GM18870 (cell line): ENCODE results near the gene VWA5B2.

Source experiments
- ATAC-seq: cut with Tn5 transposase; IDR thresholded peaks from one replicate; pipeline ENCODE4 v1.9.1; 2021; ENCODE audit warnings: moderate library complexity; ENCODE audit not compliant: unreplicated experiment

VWA5B2 gene

DNA sequence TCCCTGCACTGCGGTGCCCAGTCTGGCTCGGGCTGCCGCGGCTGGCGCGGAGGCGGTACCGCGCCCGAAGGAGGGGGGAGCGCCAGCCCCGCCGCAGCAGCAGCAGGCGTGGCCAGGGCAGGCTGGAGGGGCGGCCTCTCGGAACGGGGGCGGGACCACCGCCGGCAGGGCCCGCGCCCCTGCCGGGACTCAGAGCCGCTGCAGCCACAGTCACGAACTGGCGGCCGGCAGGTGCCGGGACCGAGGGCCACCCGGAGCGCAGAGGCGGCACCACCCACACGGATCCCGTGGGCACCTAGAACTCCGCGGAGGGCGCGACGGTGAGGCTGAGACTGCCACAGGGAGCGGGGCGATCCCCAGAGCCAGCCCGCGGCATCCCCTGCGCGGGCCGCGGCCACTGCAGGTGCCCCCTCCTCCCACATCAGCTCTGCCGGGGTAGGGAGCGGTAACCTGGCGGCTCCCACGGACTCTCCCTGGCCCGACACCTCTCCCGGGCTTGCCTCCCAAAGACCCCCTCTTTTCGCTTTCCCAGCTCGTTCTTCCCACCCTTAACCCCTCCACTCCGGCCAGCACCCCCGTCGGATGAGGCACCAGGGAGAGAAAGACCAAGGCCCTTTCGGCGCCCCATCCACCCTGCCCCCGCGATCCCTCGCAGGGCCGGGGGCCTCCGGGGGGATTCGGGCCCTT, at the start of gene VWA5B2:
VWA5B2 (plus strand) TSS at position 192 of the 687 bp plus-strand sequence. CDS start 944 bp downstream, outside the sequence.
- no peak for ATAC-seq

DNA sequence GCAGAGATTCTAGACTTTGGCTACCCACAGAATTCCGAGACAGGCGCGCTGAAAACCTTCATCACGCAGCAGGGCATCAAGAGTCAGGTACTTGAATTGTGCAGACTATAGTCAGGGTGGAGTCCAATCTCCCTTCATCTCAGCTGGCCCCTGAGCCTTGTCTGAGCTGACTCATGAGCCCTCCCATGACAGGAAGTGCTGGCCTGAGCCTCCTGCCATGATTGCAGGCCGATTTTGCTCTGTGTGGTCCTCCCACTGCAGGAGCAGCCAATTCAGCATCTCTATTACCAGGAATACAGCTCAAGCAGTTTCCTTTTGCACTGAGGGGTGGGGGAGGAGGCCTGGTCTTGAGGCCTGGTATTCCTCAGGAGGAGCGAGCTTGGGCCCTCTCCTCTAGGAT, 49.2 kb upstream of the VWA5B2 start:
- no peak for ATAC-seq

DNA sequence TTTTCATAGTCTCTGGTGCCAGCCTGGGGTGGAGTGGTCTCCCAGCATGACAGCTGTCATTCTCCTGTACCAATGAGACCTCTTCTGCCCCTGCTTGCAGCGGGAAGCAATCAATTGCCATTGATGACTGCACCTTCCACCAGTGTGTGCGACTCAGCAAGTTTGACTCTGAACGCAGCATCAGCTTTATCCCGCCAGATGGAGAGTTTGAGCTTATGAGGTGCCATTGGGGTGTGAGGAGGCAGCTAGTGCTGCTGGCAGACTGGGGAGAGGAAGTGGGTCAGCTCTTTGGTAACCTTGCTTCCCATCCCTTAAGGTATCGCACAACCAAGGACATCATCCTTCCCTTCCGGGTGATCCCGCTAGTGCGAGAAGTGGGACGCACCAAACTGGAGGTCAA, 47.8 kb upstream of the VWA5B2 start:
- no peak for ATAC-seq

DNA sequence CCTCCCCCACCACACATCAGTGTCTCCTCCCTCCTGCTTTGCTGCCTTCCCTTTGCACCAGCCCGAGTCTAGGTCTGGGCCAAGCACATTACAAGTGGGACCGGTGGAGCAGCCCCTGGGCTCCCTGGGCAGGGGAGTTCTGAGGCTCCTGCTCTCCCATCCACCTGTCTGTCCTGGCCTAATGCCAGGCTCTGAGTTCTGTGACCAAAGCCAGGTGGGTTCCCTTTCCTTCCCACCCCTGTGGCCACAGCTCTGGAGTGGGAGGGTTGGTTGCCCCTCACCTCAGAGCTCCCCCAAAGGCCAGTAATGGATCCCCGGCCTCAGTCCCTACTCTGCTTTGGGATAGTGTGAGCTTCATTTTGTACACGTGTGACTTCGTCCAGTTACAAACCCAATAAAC, 45.7 kb upstream of the VWA5B2 start:
- ATAC-seq, result no peak

DNA sequence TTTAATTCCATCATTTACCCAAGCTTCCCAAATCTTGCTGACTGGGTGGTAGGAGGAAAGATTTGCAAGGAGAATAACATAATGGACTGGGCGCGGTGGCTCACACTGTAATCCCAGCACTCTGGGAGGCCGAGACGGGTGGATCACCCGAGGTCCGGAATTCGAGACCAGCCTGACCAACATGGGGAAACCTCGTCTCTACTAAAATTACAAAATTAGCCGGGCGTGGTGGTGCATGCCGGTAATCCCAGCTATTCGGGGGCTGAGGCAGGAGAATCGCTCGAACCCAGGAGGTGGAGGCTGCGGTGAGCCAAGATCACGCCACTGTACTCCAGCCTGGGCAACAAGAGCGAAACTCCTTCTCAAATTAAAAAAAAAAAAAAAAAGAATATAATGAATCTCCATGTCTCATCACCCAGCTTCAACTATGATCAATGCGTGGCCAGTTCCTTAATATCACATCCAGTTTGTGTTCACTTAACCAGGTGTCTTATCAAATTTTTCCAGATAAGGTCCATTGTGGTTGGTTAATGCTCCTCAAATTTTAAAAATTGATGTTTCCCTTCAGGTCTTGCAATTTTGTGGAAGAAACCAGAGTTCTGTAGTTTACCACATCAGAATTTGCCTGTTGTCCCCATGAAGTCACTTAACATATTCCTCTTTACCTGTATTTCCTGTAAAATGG, 44.7 kb upstream of the VWA5B2 start:
- no peak for ATAC-seq

DNA sequence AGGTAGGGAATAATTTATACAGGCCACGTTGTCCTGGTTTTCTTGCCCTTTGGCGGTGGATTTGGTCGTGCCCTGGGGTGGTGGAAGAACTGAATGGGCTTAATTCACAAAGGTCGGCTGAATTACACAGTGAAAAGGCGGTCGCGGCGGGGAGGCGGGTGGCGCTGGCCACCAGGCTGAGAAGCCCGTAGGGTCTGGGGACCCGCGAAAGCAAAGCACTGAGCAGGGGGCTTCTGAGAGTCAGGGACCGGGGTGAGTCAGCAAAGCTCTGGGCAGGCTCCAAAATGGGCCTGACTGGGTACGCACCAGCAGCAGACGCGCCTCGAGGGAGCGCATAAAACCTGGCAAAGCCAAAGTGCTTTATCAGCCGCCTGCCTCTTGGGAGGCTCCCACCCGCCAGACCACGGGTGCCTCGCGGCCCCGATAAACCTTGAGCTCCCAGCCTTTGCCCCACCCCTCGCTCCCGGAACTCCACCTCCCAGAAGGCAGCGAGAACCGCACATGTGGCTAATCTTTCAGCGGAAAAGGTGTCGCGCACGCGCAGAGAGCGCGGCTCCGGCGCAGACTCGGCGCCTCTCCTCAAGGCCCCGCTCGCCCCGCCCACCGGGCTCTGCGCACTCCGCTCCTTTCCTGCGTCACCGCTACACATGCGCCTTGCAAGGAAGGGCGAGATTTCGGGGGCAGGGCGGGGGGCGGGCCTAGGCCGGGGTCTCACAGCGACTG, 43.8 kb upstream of the VWA5B2 start:
- ATAC-seq, result peak; percentile 90

DNA sequence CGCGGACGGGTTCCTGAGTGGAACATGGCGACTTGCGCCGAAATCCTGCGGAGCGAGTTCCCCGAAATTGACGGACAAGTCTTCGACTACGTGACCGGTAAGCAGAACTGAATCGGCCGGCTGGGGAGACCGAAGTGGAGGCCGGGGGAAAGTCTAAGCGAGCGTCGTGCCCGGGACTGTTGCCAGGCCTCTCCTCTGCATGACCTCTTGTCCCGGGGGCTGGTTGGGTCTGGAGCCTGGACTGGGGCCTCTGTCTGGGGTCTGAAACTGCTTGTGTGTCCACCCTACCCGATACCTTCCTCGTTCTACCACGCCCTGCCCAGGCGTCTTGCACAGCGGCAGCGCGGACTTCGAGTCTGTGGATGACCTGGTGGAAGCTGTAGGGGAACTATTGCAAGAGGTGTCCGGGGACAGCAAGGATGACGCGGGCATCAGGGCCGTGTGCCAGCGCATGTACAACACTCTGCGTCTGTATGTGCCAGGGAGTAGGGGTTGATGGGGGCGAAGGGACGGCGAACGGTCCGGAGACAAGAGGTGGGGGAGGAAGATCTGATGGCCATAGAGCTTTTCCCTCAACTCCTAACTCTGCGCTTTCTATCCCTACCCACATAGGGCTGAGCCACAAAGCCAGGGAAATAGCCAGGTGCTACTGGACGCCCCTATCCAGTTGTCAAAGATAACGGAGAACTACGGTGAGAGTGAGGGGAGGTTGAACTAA, 43.0 kb upstream of the VWA5B2 start, which contains the start of gene ABCF3:
ABCF3 (plus strand) TSS at position 16 of the 718 bp plus-strand sequence; CDS start at position 25, 9 bp downstream.
- ATAC-seq, result peak; percentile 8

DNA sequence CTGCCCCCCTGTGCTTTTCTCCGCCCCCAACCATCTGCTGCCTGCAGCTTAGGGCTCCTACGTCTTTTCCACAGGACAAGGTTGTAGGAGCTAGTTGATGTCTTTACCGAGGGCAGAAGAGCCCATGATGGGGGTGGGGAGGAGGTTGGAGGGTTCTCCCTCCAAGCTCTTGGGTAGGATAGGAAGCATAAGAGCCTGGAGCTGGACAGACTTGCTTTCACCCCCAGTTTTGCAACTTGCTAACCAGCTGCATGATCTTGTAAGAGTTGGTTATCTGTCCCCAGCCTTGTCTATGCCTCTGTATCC, 42.5 kb upstream of the VWA5B2 start:
- ATAC-seq, result no peak

DNA sequence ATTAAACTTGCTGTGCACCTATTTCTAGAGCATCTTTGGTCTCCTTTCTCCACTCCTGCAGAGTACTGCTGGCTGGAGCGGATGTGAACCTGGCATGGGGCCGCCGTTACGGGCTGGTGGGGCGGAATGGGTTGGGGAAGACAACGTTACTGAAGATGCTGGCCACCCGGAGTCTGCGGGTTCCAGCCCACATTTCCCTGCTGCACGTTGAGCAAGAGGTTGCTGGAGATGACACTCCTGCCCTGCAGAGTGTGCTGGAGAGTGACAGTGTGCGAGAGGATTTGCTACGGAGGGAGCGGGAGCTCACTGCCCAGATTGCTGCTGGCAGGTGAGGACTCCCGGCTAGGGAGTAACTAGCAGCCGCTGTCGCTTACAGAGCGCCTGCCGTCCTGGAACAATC, 41.3 kb upstream of the VWA5B2 start:
- no peak for ATAC-seq

DNA sequence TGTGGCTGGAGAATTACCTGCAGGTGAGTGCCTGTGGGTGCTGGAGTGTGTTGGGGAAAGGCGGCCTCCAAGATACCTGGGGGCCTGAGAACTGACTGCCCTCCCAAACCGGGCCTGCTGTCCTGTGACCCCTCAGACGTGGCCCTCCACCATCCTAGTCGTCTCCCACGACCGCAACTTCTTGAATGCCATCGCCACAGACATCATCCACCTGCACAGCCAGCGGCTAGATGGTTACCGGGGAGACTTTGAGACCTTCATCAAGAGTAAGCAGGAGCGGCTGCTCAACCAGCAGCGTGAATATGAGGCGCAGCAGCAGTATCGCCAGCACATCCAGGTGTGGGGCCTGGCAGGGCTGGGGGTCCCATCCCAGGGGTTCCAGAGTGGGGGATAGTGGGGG, 40.0 kb upstream of the VWA5B2 start:
- ATAC-seq, result no peak

DNA sequence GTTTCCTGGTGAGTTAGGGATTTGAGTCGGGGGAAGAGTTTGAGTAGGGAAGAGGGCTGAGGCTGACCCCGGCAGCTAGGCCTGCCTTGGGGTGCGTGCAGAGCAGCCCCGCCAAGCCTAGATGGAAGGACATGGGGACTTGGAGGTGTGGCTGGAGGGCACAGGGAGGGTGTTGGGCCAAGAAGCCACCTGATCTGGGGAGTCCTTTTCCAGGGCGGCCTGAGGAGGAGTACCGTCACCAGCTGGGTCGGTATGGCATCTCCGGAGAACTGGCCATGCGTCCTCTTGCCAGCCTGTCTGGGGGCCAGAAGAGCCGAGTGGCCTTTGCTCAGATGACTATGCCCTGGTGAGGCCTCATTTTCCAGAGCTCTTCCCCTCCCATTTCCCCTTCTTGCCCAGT, 36.5 kb upstream of the VWA5B2 start:
- no peak for ATAC-seq

DNA sequence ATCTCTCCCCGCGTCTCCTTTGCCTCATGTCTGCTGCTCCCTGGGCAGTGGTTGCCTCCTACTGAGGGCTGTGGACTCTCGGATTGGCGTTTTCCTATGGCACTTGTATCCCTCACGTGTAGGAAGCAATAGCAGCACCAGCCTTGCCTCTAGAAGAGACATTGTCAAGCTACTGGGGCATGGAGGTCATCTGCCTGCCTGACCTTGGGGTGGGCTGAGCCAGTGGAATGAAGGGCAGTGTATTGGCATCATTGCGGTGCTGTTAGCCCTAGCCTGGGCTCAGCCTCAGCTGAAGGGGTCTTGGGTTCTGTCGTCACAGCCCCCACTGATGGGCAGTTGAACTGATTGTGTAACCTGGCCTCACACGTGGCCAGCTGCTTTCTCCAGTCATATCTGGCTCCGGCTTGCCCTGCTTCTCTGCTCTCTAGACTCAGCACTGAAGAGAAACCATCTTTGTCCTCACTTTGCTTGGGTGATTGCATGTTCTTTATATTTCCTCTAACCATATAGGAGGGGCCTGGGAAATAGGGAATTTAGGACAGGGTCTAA, 35.3 kb upstream of the VWA5B2 start:
- ATAC-seq, result no peak

DNA sequence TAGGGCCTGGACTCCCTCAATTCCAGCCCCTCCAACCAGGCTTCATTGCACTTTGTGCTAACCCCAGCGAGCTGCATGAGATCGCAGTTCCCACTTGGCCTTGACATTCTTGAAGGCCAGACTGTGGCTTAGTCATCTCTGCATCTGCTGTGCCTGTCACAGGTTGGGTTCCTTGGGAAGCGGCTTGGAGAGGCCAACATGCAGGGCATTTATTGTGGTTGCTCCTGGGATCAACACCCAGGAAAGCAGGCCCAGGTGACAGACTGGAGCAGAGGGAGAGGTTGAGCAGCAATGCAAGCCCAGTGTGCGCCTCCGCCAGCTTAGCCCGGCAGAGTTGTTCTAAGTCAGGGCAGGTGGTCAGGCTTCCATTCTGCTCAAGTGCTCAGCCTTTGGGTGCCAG, 32.8 kb upstream of the VWA5B2 start:
- ATAC-seq, result no peak

DNA sequence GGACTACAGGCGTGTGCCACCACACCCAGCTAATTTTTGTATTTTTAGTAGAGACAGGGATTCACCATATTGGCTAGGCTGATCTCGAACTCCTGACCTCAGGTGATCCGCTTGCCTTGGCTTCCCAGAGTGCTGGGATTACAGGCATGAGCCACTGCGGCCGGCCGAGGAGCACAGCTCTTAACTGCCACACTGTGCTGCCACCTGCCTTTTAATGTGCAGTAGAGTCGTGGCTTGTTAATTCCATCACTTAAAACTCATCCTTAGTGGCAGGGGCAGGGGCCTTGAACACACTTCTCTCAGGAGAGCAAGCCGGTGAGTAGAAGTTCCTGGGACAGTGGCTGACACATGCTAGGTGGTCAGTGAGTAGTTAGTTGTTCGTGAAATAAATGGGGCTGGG, 30.9 kb upstream of the VWA5B2 start:
- ATAC-seq, result no peak

DNA sequence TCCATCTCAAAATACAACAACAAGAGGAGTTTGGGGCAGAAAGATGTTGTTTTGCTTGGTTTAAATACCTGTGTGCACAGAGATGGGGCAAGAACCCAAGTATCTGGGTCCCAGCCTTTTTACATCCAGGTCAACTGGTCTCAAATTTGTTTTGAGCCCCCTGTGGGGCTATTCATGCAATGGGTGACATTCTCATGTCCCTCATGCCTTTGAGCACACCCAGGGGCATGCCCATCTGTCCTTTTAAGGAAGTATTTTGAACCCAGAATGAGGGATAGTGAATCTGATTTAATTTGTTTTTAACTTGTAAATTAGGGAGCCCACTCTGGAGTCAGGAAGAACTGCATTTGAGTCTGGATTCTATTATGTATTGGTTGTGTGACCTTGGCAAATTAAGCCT, 28.6 kb upstream of the VWA5B2 start:
- ATAC-seq, result no peak

DNA sequence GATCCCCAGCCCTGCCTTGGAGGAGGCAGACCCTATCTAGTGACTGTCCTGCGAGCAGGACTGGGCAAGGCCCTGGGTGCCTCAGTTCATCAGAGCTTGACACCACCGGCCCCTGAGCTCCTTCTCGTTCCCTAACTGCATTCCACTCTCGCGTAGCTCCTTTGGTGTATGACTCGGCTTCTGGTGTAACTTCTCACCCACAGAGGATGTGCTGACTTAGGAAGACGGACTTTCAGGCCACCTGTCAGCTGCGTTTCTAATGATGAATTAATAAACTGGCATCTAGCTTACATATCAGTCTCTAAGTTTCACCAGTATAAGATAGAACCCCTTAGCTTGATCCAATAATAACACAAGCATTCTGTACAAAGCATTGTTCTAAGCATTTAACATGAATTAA, 25.9 kb upstream of the VWA5B2 start:
- no peak for ATAC-seq

DNA sequence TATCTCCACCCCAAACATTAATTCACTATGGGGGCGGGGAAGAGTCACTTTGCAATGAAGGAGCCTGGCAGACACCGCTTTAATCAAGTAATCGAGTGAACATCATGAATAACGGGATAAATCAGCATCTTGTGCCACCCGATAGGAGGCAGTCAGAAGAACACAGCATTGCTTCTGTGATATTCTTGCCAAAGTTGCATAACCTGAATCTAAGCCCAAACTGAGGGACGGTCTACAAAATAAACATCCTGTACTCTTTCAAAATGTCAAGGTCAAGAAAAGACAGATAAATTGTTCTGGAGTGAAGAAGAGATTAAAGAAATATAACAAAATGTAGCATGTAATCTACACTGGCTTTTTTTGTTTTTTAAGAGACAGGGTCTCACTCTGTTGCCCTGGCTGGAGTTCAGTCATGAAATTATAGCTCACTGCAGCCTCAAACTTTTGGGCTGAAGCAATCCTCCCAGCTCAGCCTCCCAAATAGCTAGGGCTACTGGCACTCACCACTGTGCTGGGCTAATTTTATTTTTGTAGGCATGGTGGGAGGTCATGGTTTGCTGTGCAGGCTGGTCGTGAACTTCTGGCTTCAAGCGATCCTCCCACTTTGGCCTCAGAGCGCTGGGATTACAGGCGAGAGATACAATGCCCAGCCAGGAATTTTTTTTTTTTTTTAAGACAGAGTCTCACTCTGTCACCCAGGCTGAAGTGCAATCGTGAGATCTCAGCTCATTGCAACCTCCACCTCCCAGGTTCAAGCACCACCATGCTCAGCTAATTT, 20.1 kb upstream of the VWA5B2 start:
- no peak for ATAC-seq

DNA sequence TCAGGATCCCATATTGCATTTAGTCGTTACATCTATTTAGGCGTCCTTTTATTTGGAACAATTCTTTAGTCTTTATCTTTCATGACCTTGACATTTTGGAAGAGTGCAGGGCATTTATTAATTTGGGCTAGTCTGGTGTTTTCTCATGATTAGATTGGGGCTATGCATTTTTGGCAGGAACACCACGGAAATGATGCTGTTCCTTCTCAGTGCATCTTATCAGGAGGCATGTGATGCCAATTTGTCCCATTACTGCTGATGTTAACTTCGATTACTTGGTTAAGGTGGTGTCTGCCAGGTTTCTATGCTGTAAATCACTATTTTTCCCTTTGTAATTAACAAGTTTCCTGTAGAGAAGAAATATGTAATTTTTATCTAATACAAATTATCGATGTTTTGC, 18.1 kb upstream of the VWA5B2 start:
- ATAC-seq, result no peak

DNA sequence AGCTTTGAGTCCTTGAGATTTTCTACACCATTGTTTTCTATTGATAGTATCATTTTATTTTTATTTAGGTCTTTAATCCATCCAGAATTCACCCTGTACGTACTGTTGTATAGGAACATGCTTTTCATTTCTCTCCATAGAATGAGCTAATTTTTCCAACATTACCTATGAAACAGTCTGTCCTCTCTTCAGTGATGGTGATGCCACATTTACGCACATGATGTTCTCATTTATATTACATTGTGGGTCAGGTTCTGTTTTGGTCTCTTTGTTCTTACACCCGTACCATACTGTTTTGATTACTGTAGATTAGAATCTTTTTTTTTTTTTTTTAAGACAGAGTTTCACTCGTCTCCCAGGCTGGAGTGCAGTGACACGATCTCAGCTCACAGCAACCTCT, 17.7 kb upstream of the VWA5B2 start:
- ATAC-seq, result no peak

DNA sequence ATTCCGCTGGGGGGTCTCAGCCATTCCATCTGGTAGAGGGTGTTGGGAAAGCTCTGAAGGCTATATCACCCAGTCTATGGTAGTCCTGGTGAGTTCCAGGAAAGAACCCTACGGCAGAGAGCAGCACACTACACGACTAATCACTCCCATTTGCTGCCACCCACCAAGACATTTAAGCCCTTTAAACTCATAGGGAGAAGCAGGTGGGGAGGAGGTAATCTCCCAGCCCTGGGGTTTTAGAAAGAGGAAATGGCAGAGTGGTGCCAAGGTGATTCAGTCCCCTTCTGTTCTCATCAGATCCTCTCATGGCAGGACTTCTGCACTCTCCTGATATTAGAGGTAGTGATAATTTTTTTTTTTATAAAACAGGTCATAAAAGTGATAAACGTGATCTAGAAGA, 10.6 kb upstream of the VWA5B2 start:
- no peak for ATAC-seq

DNA sequence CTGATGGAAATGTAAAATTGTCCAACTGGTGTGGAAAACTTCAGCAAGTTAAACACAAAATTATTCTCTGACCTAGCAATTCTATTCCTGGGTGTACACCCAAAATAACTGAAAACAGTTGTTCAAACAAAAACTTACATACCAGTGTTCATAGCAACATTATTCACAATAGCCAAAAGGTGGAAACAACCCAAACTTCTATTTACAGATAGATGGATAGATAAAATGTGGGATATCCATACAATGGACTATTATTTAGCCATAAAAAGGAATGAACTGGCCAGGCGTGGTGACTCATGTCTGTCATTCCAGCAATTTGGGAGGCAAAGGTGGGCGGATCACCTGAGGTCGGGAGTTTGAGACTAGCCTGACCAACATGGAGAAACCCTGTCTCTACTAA, 6.9 kb upstream of the VWA5B2 start:
- no peak for ATAC-seq
